ENCODE data around the gene EPG5. TPM values are rescaled to one million over a fixed set of nuclear protein-coding genes. Genes with fewer than 3 reads are reported as not detected.
"Not testable (repeated sequence)": the region's sequence is repeated elsewhere in the genome, so short reads cannot be mapped to it uniquely, and the experiment has no call there.

EPG5 gene
- total RNA-seq, 2 donors from 2014 or later: 25.3 to 33.6 TPM

- no peak for DNase-seq (ENCODE audit: low spot score)
- TF ChIP-seq, protein P1, sequence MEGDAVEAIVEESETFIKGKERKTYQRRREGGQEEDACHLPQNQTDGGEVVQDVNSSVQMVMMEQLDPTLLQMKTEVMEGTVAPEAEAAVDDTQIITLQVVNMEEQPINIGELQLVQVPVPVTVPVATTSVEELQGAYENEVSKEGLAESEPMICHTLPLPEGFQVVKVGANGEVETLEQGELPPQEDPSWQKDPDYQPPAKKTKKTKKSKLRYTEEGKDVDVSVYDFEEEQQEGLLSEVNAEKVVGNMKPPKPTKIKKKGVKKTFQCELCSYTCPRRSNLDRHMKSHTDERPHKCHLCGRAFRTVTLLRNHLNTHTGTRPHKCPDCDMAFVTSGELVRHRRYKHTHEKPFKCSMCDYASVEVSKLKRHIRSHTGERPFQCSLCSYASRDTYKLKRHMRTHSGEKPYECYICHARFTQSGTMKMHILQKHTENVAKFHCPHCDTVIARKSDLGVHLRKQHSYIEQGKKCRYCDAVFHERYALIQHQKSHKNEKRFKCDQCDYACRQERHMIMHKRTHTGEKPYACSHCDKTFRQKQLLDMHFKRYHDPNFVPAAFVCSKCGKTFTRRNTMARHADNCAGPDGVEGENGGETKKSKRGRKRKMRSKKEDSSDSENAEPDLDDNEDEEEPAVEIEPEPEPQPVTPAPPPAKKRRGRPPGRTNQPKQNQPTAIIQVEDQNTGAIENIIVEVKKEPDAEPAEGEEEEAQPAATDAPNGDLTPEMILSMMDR (IDR thresholded peaks at IDR 0.05): peak; percentile 46 to 76
- Histone ChIP-seq H3K9me3 (no peaks in the 10 kb centered on the region), H3K4me3 (no peak overlapping the region), H3K36me3 (no peaks in the 10 kb centered on the region), H3K27ac (no peak overlapping the region), H3K27me3 (no peaks in the 10 kb centered on the region), H3K4me1 (no peaks in the 10 kb centered on the region)
Observed at GRCh38 chr18:45974088-45974536, 7.0 kb upstream of the EPG5 start.

GRCh38 chr18:45964913-45965312, 2.2 kb downstream of the EPG5 start:
- not testable (repeated sequence) for H3K9me3 ChIP-seq; H3K4me3 ChIP-seq; H3K27ac ChIP-seq; H3K27me3 ChIP-seq; H3K36me3 ChIP-seq; DNase-seq (ENCODE audit: low spot score)
- peaks cover 0 to 29% of the 10 kb centered on the region in 2 donors for H3K4me1 ChIP-seq

DNA sequence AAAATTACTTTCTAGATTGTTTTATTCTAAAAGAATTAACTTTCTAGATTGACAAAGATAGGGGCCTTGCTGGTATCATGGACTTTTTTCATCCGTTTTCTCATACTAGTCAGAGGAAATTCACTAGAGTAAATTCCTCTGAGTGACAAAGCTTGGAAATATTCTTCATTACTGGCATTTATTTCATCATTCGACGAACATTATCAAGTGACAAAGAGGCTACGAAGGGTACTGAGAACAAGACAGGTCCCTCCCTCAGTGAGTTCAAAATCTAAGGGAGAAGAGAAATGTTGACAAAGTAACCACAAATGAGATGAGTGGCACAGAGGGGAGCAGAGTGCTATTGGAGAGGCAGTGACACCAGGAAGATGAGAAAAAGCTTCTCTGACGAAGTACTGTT, 4.3 kb downstream of the EPG5 start:
- Histone ChIP-seq H3K4me1 (peaks cover 0 to 29% of the 10 kb centered on the region in 2 donors), H3K9me3 (no peaks in the 10 kb centered on the region), H3K27me3 (no peaks in the 10 kb centered on the region), H3K36me3 (no peaks in the 10 kb centered on the region), H3K4me3 (no peak overlapping the region), H3K27ac (peak overlapping the region in 1 of 2 donors; percentile 55)
- DNase-seq (ENCODE audit: low spot score): no peak
- TF ChIP-seq, protein P1 (IDR thresholded peaks at IDR 0.05): no peak

- TF ChIP-seq, protein P1 (IDR thresholded peaks at IDR 0.05): no peak
- peaks cover 0 to 29% of the 10 kb centered on the region in 2 donors for H3K4me1 ChIP-seq
- peak overlapping the region in 1 of 2 donors; percentile 55 for H3K27ac ChIP-seq
Observed at GRCh38 chr18:45962461-45962860, 4.7 kb downstream of the EPG5 start.

DNA sequence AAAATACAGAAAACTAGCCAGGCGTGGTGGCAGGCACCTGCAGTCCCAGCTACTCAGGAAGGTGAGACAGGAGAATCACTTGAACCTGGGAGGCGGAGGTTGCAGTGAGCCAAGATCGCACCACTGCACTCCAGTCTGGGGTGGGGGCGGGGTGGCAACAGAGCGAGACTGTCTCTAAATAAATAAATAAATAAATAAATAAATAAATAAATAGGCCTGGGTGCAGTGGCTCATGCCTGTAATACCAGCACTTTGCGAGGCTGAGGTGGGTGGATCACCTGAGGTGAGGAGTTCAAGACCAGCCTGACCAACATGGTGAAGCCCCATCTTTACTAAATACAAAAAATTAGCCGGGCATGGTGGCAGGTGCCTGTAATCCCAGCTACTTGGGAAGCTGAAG, 7.6 kb downstream of the EPG5 start:
- H3K4me3 ChIP-seq; H3K27ac ChIP-seq; H3K27me3 ChIP-seq; DNase-seq (ENCODE audit: low spot score); H3K36me3 ChIP-seq; H3K9me3 ChIP-seq: not testable (repeated sequence)
- peaks cover 0 to 17% of the 10 kb centered on the region in 2 donors for H3K4me1 ChIP-seq

More at GRCh38 chr18:45962461-45962860, 4.7 kb downstream of the EPG5 start:
- DNase-seq (ENCODE audit: low spot score): no peak
- Histone ChIP-seq H3K4me3 (no peak overlapping the region), H3K9me3 (no peaks in the 10 kb centered on the region), H3K36me3 (no peaks in the 10 kb centered on the region), H3K27me3 (no peaks in the 10 kb centered on the region)

DNA sequence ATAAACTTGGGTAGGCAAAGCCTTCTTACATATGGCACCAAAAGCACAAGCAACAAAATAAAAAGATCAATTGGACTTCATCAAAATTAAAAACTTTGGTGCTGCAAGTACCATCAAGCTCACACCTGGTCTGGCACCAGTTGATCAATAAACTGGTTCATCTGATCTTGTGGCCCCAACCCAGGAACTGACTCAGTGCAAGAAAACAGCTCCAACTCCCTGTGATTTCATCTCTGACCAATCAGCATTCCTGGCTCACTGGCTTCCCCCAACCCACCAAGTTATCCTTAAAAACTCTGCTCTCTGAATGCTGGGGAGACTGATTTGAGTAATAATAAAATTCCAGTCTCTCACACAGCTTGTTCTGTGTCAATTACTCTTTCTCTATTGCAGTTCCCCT, 8.4 kb downstream of the EPG5 start:
- no peak overlapping the region for H3K27ac ChIP-seq
- no peak for DNase-seq (ENCODE audit: low spot score)
- H3K4me3 ChIP-seq: no peak overlapping the region
- TF ChIP-seq, protein P1 (IDR thresholded peaks at IDR 0.05): no peak
- H3K27me3 ChIP-seq: no peaks in the 10 kb centered on the region
- peaks cover 14% of the 10 kb centered on the region for H3K36me3 ChIP-seq
- no peaks in the 10 kb centered on the region for H3K9me3 ChIP-seq
- H3K4me1 ChIP-seq: peaks cover 0 to 22% of the 10 kb centered on the region in 2 donors

- TF ChIP-seq, protein P1 (IDR thresholded peaks at IDR 0.05): no peak
- peaks cover 19% of the 10 kb centered on the region for H3K36me3 ChIP-seq
- no peaks in the 10 kb centered on the region for H3K9me3 ChIP-seq
- no peak overlapping the region for H3K4me3 ChIP-seq
- no peak overlapping the region for H3K27ac ChIP-seq
- DNase-seq (ENCODE audit: low spot score): no peak
- H3K4me1 ChIP-seq: peaks cover 0 to 15% of the 10 kb centered on the region in 2 donors
- H3K27me3 ChIP-seq: no peaks in the 10 kb centered on the region
Observed at GRCh38 chr18:45958027-45958426, 9.1 kb downstream of the EPG5 start.

All from right atrium auricular region (tissue), 2 donors.